ENCODE results near the gene CHST11. TPM values are rescaled to one million over a fixed set of nuclear protein-coding genes. Genes with fewer than 3 reads are reported as not detected.

CHST11 gene
- total and polyA plus RNA-seq, 10 of the 15 experiments (the other 5 are each of a cell fraction or from before 2014, with no cell fraction given) = 1.9 to 38.1 (median 17.2) TPM

- Histone ChIP-seq H3K4me3 (peak overlapping the region; percentile 53), H3K36me3 (ENCODE audit: control insufficient read depth in 2 of 2, insufficient read depth in 2 of 2, low read length in 1 of 2) (no peaks in the 10 kb centered on the region; a peak in 1 of 4 replicates), H3K27me3 (replicated peaks in 1 of 2; ENCODE audit: control insufficient read depth in 2 of 2, insufficient read depth in 2 of 2, low read length in 1 of 2) (no peaks in the 10 kb centered on the region), H3K4me2 (ENCODE audit: control insufficient read depth, insufficient read depth) (peak overlapping the region; percentile 71), H2AFZ (ENCODE audit: control insufficient read depth, low read depth, low read length) (no peak overlapping the region), H3K27ac (ENCODE audit: control insufficient read depth, insufficient read depth) (peak overlapping the region; percentile 80), H4K20me1 (ENCODE audit: control insufficient read depth, insufficient read depth) (no peaks in the 10 kb centered on the region), H3K9me3 (replicated peaks; ENCODE audit: control insufficient read depth, insufficient read depth, low read length) (no peaks in the 10 kb centered on the region), H3K4me1 (ENCODE audit: control insufficient read depth, insufficient read depth, low read length) (peaks cover 44% of the 10 kb centered on the region), H3K79me2 (ENCODE audit: control insufficient read depth, insufficient read depth, low read length) (peaks cover 95% of the 10 kb centered on the region), H3K9ac (ENCODE audit: control insufficient read depth, insufficient read depth, low read length) (no peak overlapping the region)
- TF ChIP-seq EP300 (IDR thresholded peaks at IDR 0.05; ENCODE audit: borderline replicate concordance in 1 of 2, control insufficient read depth in 1 of 2, low read depth in 2 of 2, low read length in 2 of 2) (no peak), HDAC2 (IDR thresholded peaks at IDR 0.05) (no peak), ZNF217 (IDR thresholded peaks at IDR 0.05) (no peak), CHD1 (IDR thresholded peaks at IDR 0.05; ENCODE audit: low read depth, low read length) (no peak), POLR2AphosphoS2 (IDR thresholded peaks at IDR 0.05; ENCODE audit: low read depth, low read length) (no peak)
- ChIA-PET CTCF (interaction anchor here (1.0 kb wide), 2 partner anchors 11 to 207 kb away, joined by 3 to 4 read pairs; no protein-coding TSS in a partner anchor), POLR2A (interaction anchor here (0.6 to 6.1 kb wide), 6 partner anchors 10 to 148 kb away, joined by 3 to 64 read pairs (median 4); no protein-coding TSS in a partner anchor), SMC1A (ENCODE audit: uncharacterized antibody, unreplicated experiment) (interaction anchor here (0.7 to 5.1 kb wide), 8 partner anchors 10 to 142 kb away, joined by 3 to 73 read pairs (median 4); no protein-coding TSS in a partner anchor), RAD21 (ENCODE audit: unreplicated experiment) (interaction anchor here (1.0 to 5.6 kb wide), 6 partner anchors 11 to 143 kb away, joined by 4 to 90 read pairs (median 5); no protein-coding TSS in a partner anchor)
- 0% methylated on average over 1 of the region's 1 CpG for WGBS (ENCODE audit: insufficient coverage, insufficient replicate concordance, low lambda C conversion rate, missing lambda C conversion rate)
- ATAC-seq (no peak), DNase-seq (ENCODE audit: low read depth, low spot score) (no peak), FAIRE-seq (no peak)
- intact Hi-C loops (cut with micrococcal nuclease; ENCODE audit: unreplicated experiment) = loop anchor here (2.0 to 10.0 kb wide), 3 partner anchors 16 to 642 kb away; partner anchors contain the start of gene WASHC4
- no TSS peak for BruUV-seq (replicated peaks)
- in situ Hi-C loops (cut with MboI) = loop anchor here (5.0 kb wide), 1 partner anchor 105 kb away; no protein-coding TSS in a partner anchor
Measured at GRCh38 chr12:104462325-104462724, 5.6 kb downstream of the CHST11 start.

GRCh38 chr12:104462931-104463339, 6.2 kb downstream of the CHST11 start:
- SMC1A ChIA-PET (ENCODE audit: uncharacterized antibody, unreplicated experiment) = interaction anchor here (0.7 to 5.1 kb wide), 6 partner anchors 9 to 141 kb away, joined by 3 to 73 read pairs (median 4); no protein-coding TSS in a partner anchor
- H3K9ac ChIP-seq (ENCODE audit: control insufficient read depth, insufficient read depth, low read length) = peak overlapping the region; percentile 38
- DNase-seq (ENCODE audit: low read depth, low spot score) (peak; percentile 88), FAIRE-seq (peak; percentile 78), ATAC-seq (peak; percentile 52)
- no peaks in the 10 kb centered on the region for H3K27me3 ChIP-seq (replicated peaks in 1 of 2; ENCODE audit: control insufficient read depth in 2 of 2, insufficient read depth in 2 of 2, low read length in 1 of 2)
- peaks cover 50% of the 10 kb centered on the region for H3K4me1 ChIP-seq (ENCODE audit: control insufficient read depth, insufficient read depth, low read length)
- CTCF ChIA-PET = interaction anchor here (1.0 kb wide), 2 partner anchors 10 to 206 kb away, joined by 3 to 4 read pairs; no protein-coding TSS in a partner anchor
- no peaks in the 10 kb centered on the region; a peak in 1 of 4 replicates for H3K36me3 ChIP-seq (ENCODE audit: control insufficient read depth in 2 of 2, insufficient read depth in 2 of 2, low read length in 1 of 2)
- 0% methylated on average over 1 of the region's 1 CpG for WGBS (ENCODE audit: insufficient coverage, insufficient replicate concordance, low lambda C conversion rate, missing lambda C conversion rate)
- H2AFZ ChIP-seq (ENCODE audit: control insufficient read depth, low read depth, low read length) = no peak overlapping the region
- in situ Hi-C loops (cut with MboI) (loop anchor here (5.0 kb wide), 1 partner anchor 104 kb away; no protein-coding TSS in a partner anchor), intact Hi-C loops (cut with micrococcal nuclease; ENCODE audit: unreplicated experiment) (loop anchor here (2.0 to 10.0 kb wide), 3 partner anchors 16 to 642 kb away; partner anchors contain the start of gene WASHC4)
- H4K20me1 ChIP-seq (ENCODE audit: control insufficient read depth, insufficient read depth) = no peaks in the 10 kb centered on the region
- BruUV-seq (replicated peaks) = no TSS peak
- POLR2A ChIA-PET = interaction anchor here (0.6 to 1.0 kb wide), 3 partner anchors 11 to 147 kb away, joined by 4 to 6 read pairs (median 4); no protein-coding TSS in a partner anchor
- peak overlapping the region; percentile 53 for H3K4me3 ChIP-seq
- H3K27ac ChIP-seq (ENCODE audit: control insufficient read depth, insufficient read depth) = peak overlapping the region; percentile 80
- peaks cover 95% of the 10 kb centered on the region for H3K79me2 ChIP-seq (ENCODE audit: control insufficient read depth, insufficient read depth, low read length)
- peak overlapping the region; percentile 71 for H3K4me2 ChIP-seq (ENCODE audit: control insufficient read depth, insufficient read depth)
- RAD21 ChIA-PET (ENCODE audit: unreplicated experiment) = interaction anchor here (1.0 kb wide), 5 partner anchors 11 to 142 kb away, joined by 4 to 7 read pairs (median 4); no protein-coding TSS in a partner anchor
- no peaks in the 10 kb centered on the region for H3K9me3 ChIP-seq (replicated peaks; ENCODE audit: control insufficient read depth, insufficient read depth, low read length)
- TF ChIP-seq EED (IDR thresholded peaks at IDR 0.05; ENCODE audit: low read depth) (peak; percentile 77), E2F4 (IDR thresholded peaks at IDR 0.05; ENCODE audit: low read depth, low read length) (no peak), SRF (IDR thresholded peaks at IDR 0.05; ENCODE audit: low read depth in 2 of 2, low read length in 2 of 2) (no peak), POLR2A (IDR thresholded peaks at IDR 0.05; ENCODE audit: low read depth, low read length) (no peak), KAT2A (conservative IDR thresholded peaks at IDR 0.05; ENCODE audit: control insufficient read depth, low read depth, low read length) (no peak), SREBF2 (IDR thresholded peaks at IDR 0.05; ENCODE audit: low read length) (no peak), MEF2A (IDR thresholded peaks at IDR 0.05; ENCODE audit: insufficient read depth, low read depth, low read length) (no peak), EGR1 (IDR thresholded peaks at IDR 0.05; ENCODE audit: borderline replicate concordance in 1 of 2, low read depth in 2 of 2, low read length in 2 of 2) (no peak; a peak in 1 of 3 replicates), HCFC1 (IDR thresholded peaks at IDR 0.05; ENCODE audit: low read length) (no peak), TBL1XR1 (IDR thresholded peaks at IDR 0.05; ENCODE audit: low read depth, low read length) (0 out of 2 replicates have a peak, but pooled peaks have one; percentile 69), BRCA1 (IDR thresholded peaks at IDR 0.05; ENCODE audit: low read depth, low read length) (no peak)
- TF ChIP-seq, protein P1, sequence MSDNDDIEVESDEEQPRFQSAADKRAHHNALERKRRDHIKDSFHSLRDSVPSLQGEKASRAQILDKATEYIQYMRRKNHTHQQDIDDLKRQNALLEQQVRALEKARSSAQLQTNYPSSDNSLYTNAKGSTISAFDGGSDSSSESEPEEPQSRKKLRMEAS (IDR thresholded peaks at IDR 0.05; ENCODE audit: low read depth, low read length) = no peak
